ENCODE results near the gene SEC14L5.

Gene SEC14L5

DNA sequence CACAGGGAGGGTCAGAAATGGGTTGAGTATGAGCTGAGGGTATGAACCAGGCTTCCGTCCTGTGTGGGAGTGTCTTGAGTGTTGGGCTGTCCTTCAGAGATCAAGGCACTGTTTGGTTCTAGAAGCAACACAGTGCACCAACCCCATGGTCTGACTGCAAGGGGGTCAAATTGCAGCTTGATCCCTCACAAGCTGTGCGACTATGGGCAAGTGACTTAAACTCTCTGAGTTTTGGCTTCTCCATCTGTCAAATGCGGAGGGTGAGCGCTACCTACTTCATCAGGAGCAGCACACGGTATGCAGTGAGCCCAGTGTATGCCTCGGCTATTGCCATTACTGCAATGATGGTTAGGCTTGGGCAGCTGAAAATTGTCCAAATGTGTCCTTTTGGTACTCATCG, 21.0 kb downstream of the SEC14L5 start:
- Histone ChIP-seq H3K27ac (ENCODE audit: low read length) (no peak overlapping the region), H3K4me1 (ENCODE audit: control insufficient read depth in 1 of 2, insufficient read depth in 2 of 2, low read length in 2 of 2) (peaks cover 0 to 10% of the 10 kb centered on the region in 2 donors), H3K27me3 (ENCODE audit: low read depth, low read length) (no peaks in the 10 kb centered on the region), H3K9me3 (ENCODE audit: control insufficient read depth in 1 of 2, low read length in 2 of 2) (peaks cover 0 to 2% of the 10 kb centered on the region in 2 donors), H3K36me3 (ENCODE audit: control insufficient read depth in 1 of 2, insufficient read depth in 2 of 2, low read length in 2 of 2) (no peaks in the 10 kb centered on the region), H3K4me3 (ENCODE audit: low read depth in 1 of 2, low read length in 2 of 2) (no peak overlapping the region)

GRCh38 chr16:4979736-4980660, 21.9 kb downstream of the SEC14L5 start:
- Histone ChIP-seq H3K36me3 (ENCODE audit: control insufficient read depth in 1 of 2, insufficient read depth in 2 of 2, low read length in 2 of 2) (no peaks in the 10 kb centered on the region), H3K27ac (ENCODE audit: low read length) (no peak overlapping the region), H3K27me3 (ENCODE audit: low read depth, low read length) (no peaks in the 10 kb centered on the region), H3K9me3 (ENCODE audit: control insufficient read depth in 1 of 2, low read length in 2 of 2) (peaks cover 0 to 3% of the 10 kb centered on the region in 2 donors), H3K4me3 (ENCODE audit: low read depth in 1 of 2, low read length in 2 of 2) (no peak overlapping the region), H3K4me1 (ENCODE audit: control insufficient read depth in 1 of 2, insufficient read depth in 2 of 2, low read length in 2 of 2) (peaks cover 0 to 10% of the 10 kb centered on the region in 2 donors)

GRCh38 chr16:4980691-4981090, 22.6 kb downstream of the SEC14L5 start:
- Histone ChIP-seq H3K4me3 (ENCODE audit: low read depth in 1 of 2, low read length in 2 of 2) (no peak overlapping the region), H3K27me3 (ENCODE audit: low read depth, low read length) (no peaks in the 10 kb centered on the region), H3K36me3 (ENCODE audit: control insufficient read depth in 1 of 2, insufficient read depth in 2 of 2, low read length in 2 of 2) (no peaks in the 10 kb centered on the region), H3K27ac (ENCODE audit: low read length) (no peak overlapping the region), H3K4me1 (ENCODE audit: control insufficient read depth in 1 of 2, insufficient read depth in 2 of 2, low read length in 2 of 2) (peaks cover 0 to 10% of the 10 kb centered on the region in 2 donors), H3K9me3 (ENCODE audit: control insufficient read depth in 1 of 2, low read length in 2 of 2) (peaks cover 0 to 3% of the 10 kb centered on the region in 2 donors)

- Histone ChIP-seq H3K9me3 (ENCODE audit: control insufficient read depth in 1 of 2, low read length in 2 of 2) (peaks cover 0 to 3% of the 10 kb centered on the region in 2 donors), H3K4me1 (ENCODE audit: control insufficient read depth in 1 of 2, insufficient read depth in 2 of 2, low read length in 2 of 2) (peaks cover 0 to 10% of the 10 kb centered on the region in 2 donors), H3K4me3 (ENCODE audit: low read depth in 1 of 2, low read length in 2 of 2) (no peak overlapping the region), H3K27me3 (ENCODE audit: low read depth, low read length) (no peaks in the 10 kb centered on the region), H3K36me3 (ENCODE audit: control insufficient read depth in 1 of 2, insufficient read depth in 2 of 2, low read length in 2 of 2) (no peaks in the 10 kb centered on the region), H3K27ac (ENCODE audit: low read length) (no peak overlapping the region)
Observed at GRCh38 chr16:4981473-4981872, 23.3 kb downstream of the SEC14L5 start.

- peaks cover 0 to 3% of the 10 kb centered on the region in 2 donors for H3K9me3 ChIP-seq (ENCODE audit: control insufficient read depth in 1 of 2, low read length in 2 of 2)
- no peak overlapping the region for H3K27ac ChIP-seq (ENCODE audit: low read length)
- H3K4me1 ChIP-seq (ENCODE audit: control insufficient read depth in 1 of 2, insufficient read depth in 2 of 2, low read length in 2 of 2), result peaks cover 0 to 10% of the 10 kb centered on the region in 2 donors
- H3K27me3 ChIP-seq (ENCODE audit: low read depth, low read length), result no peaks in the 10 kb centered on the region
- no peak overlapping the region for H3K4me3 ChIP-seq (ENCODE audit: low read depth in 1 of 2, low read length in 2 of 2)
- H3K36me3 ChIP-seq (ENCODE audit: control insufficient read depth in 1 of 2, insufficient read depth in 2 of 2, low read length in 2 of 2), result no peaks in the 10 kb centered on the region
Observed at GRCh38 chr16:4982056-4982867, 24.1 kb downstream of the SEC14L5 start.

- Histone ChIP-seq H3K4me1 (ENCODE audit: control insufficient read depth in 1 of 2, insufficient read depth in 2 of 2, low read length in 2 of 2) (peaks cover 0 to 18% of the 10 kb centered on the region in 2 donors), H3K36me3 (ENCODE audit: control insufficient read depth in 1 of 2, insufficient read depth in 2 of 2, low read length in 2 of 2) (no peaks in the 10 kb centered on the region), H3K4me3 (ENCODE audit: low read depth in 1 of 2, low read length in 2 of 2) (no peak overlapping the region), H3K9me3 (ENCODE audit: control insufficient read depth in 1 of 2, low read length in 2 of 2) (peaks cover 0 to 3% of the 10 kb centered on the region in 2 donors), H3K27me3 (ENCODE audit: low read depth, low read length) (peaks cover 9% of the 10 kb centered on the region), H3K27ac (ENCODE audit: low read length) (no peak overlapping the region)
Observed at GRCh38 chr16:4984174-4984990, 26.3 kb downstream of the SEC14L5 start.

GRCh38 chr16:4987250-4987579, 29.1 kb downstream of the SEC14L5 start:
- Histone ChIP-seq H3K27me3 (ENCODE audit: low read depth, low read length) (peaks cover 9% of the 10 kb centered on the region), H3K4me1 (ENCODE audit: control insufficient read depth in 1 of 2, insufficient read depth in 2 of 2, low read length in 2 of 2) (peaks cover 0 to 13% of the 10 kb centered on the region in 2 donors), H3K9me3 (ENCODE audit: control insufficient read depth in 1 of 2, low read length in 2 of 2) (peaks cover 0 to 3% of the 10 kb centered on the region in 2 donors), H3K36me3 (ENCODE audit: control insufficient read depth in 1 of 2, insufficient read depth in 2 of 2, low read length in 2 of 2) (no peaks in the 10 kb centered on the region), H3K4me3 (ENCODE audit: low read depth in 1 of 2, low read length in 2 of 2) (peak overlapping the region in 1 of 2 donors; percentile 22), H3K27ac (ENCODE audit: low read length) (no peak overlapping the region)

- H3K27ac ChIP-seq (ENCODE audit: low read length), result no peak overlapping the region
- H3K36me3 ChIP-seq (ENCODE audit: control insufficient read depth in 1 of 2, insufficient read depth in 2 of 2, low read length in 2 of 2), result no peaks in the 10 kb centered on the region
- peaks cover 0 to 8% of the 10 kb centered on the region in 2 donors for H3K4me1 ChIP-seq (ENCODE audit: control insufficient read depth in 1 of 2, insufficient read depth in 2 of 2, low read length in 2 of 2)
- H3K9me3 ChIP-seq (ENCODE audit: control insufficient read depth in 1 of 2, low read length in 2 of 2), result peaks cover 0 to 3% of the 10 kb centered on the region in 2 donors
- peaks cover 9% of the 10 kb centered on the region for H3K27me3 ChIP-seq (ENCODE audit: low read depth, low read length)
- H3K4me3 ChIP-seq (ENCODE audit: low read depth in 1 of 2, low read length in 2 of 2), result peak overlapping the region in 1 of 2 donors; percentile 22
Observed at GRCh38 chr16:4987580-4988374, 29.6 kb downstream of the SEC14L5 start.

- Histone ChIP-seq H3K4me1 (ENCODE audit: control insufficient read depth in 1 of 2, insufficient read depth in 2 of 2, low read length in 2 of 2) (peaks cover 0 to 8% of the 10 kb centered on the region in 2 donors), H3K27ac (ENCODE audit: low read length) (no peak overlapping the region), H3K36me3 (ENCODE audit: control insufficient read depth in 1 of 2, insufficient read depth in 2 of 2, low read length in 2 of 2) (no peaks in the 10 kb centered on the region), H3K4me3 (ENCODE audit: low read depth in 1 of 2, low read length in 2 of 2) (no peak overlapping the region), H3K27me3 (ENCODE audit: low read depth, low read length) (peaks cover 9% of the 10 kb centered on the region), H3K9me3 (ENCODE audit: control insufficient read depth in 1 of 2, low read length in 2 of 2) (peaks cover 0 to 3% of the 10 kb centered on the region in 2 donors)
Observed at GRCh38 chr16:4988647-4989046, 30.5 kb downstream of the SEC14L5 start.

DNA sequence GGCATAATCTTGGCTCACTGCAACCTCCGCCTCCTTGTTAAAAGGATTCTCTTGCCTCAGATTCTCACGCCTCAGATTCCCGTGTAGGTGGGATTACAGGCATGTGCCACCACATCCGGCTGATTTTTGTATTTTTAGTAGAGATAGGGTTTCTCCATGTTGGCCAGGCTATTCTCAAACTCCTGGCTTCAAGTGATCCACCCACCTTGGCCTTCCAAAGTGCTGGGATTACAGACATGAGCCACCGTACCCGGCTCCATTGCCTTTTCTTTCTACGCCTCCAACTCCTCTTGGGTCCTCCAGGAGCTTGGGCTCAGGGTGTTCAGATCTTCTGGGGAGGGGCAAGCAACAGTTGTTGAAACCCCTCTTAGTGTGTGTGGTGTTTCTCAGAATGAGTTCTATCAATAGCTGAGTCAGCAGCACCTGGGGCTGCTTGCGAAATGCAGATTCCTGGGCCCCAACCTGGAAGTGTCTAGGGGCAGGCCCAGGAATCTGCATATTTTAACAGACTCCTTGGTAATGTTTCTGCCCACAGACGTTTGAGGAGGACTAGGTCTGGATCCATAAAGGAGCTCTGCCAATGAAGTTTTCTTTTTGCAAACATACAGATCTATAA, 31.4 kb downstream of the SEC14L5 start:
- Histone ChIP-seq H3K27me3 (ENCODE audit: low read depth, low read length) (peaks cover 9% of the 10 kb centered on the region), H3K4me1 (ENCODE audit: control insufficient read depth in 1 of 2, insufficient read depth in 2 of 2, low read length in 2 of 2) (peaks cover 0 to 8% of the 10 kb centered on the region in 2 donors), H3K27ac (ENCODE audit: low read length) (no peak overlapping the region), H3K9me3 (ENCODE audit: control insufficient read depth in 1 of 2, low read length in 2 of 2) (no peaks in the 10 kb centered on the region), H3K36me3 (ENCODE audit: control insufficient read depth in 1 of 2, insufficient read depth in 2 of 2, low read length in 2 of 2) (no peaks in the 10 kb centered on the region), H3K4me3 (ENCODE audit: low read depth in 1 of 2, low read length in 2 of 2) (no peak overlapping the region)

Measured in muscle layer of duodenum (tissue), 2 donors.